AML-193 (cell line): ENCODE data around the gene SYN1.
"Not testable (repeated sequence)": the region's sequence is repeated elsewhere in the genome, so short reads cannot be mapped to it uniquely, and the experiment has no call there.

Experiments used
- DNase-seq, 2 experiments: peaks; one replicate each; lab custom pipeline; 2025; lab: John Stamatoyannopoulos, UW

Gene SYN1

DNA sequence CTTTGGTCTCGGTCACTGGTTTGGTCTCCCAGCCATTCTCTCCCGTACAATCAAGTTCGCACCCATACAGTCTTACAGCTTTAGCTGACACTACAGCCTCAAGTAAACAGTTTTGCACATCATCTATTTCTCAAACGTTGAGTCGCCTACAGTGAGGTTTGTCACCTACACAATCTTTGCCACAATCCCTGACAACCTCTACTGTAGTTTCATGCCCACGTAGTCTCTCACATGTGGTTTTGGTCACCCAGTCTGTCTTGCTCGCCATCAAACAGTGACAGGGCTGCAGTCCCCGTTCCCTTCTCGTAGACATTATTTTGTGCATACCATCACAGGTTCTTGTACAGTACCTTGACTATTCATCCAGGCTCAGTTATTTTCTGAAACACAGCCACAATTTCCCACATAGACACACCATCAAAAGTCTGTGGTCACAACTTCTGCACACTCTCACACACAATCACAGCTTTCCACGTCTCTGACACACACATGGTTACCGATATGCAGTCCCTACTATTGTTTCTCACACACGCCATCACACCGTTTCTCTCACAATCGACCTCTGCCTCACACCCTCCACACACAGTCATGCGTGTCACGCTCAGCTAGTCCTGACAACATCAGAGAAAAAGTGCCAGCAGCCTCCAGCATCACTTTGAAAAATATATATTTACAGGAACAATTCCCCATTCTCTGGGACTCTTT is 15.4 kb upstream of the SYN1 start:
- DNase-seq: no peak

DNA sequence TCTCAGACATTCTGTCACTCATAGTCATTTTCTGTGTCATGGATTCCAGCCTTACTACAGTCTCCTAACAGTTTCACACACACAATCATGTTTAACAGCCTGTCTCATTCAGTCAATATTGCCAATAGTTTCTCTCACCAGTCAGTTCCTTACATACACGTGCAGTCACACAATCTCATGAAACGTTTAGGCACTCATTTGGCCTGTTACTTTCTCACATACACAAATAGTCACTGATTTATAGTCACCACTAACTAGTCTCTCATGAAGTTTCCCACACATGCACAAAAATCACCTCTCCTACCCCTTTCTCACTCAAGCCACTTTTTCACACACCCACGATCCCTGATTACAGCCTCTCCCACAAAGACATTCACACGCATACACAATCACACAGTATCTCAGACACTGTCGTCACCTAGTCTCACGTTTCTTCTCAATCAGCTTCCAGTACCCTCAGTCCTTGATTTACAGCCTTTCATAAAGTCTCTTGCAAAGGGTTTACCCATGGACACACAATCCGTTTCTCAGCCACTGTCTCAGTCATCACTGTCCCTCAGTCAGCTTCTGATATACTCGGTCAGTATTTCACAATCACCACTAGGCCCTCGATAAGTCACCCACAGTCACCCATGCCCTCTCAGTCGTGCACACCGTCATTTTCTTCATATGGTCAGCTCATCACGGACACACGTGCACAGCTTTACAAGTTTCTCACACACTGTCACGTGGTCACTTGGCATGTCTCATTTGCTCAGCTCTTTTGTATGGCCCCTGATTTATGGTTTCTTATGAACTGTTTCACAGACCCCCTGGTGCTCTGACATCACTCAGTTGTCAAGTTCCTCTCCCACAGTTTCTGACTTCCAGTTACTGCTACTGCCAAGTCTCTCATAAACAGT is 14.3 kb upstream of the SYN1 start:
- DNase-seq: no peak

DNA sequence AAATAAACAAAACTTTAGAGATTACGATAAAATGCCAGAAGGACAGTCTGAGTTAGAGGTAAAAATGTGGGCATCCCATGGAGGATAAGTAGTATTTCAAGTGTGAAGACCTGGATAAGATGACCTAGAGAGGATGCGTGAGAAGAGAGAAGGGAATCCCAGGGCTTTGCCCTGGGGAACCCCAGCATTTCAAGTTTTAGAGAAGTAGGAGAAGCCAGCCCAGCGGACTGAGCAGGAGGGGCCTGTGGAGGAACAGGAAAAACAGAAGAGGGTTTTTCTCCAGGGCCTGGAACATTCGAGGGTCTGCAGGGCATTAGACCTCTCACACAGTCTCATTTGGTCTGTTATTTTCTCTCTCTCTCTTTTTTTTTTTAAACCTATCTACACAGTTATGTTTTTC is 13.0 kb upstream of the SYN1 start:
- no peak for DNase-seq

DNA sequence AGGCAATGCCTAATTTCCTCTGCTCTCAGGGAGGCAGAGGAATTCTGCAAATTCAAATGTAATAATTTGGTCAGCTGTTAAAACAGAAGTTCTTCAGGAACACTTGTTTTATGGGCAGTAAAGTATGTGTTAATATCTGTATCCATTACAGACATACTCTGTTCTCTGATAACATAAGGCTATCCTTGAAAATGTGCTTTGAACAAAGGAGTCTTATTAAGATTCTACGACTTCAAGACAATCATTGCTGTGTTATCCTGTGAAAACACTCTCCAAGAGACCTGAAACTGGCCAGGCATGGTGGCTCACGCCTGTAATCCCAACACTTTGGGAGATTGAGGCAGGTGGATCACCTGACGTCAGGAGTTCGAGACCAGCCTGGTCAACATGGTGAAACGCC is 12.0 kb upstream of the SYN1 start:
- DNase-seq: no peak

DNA sequence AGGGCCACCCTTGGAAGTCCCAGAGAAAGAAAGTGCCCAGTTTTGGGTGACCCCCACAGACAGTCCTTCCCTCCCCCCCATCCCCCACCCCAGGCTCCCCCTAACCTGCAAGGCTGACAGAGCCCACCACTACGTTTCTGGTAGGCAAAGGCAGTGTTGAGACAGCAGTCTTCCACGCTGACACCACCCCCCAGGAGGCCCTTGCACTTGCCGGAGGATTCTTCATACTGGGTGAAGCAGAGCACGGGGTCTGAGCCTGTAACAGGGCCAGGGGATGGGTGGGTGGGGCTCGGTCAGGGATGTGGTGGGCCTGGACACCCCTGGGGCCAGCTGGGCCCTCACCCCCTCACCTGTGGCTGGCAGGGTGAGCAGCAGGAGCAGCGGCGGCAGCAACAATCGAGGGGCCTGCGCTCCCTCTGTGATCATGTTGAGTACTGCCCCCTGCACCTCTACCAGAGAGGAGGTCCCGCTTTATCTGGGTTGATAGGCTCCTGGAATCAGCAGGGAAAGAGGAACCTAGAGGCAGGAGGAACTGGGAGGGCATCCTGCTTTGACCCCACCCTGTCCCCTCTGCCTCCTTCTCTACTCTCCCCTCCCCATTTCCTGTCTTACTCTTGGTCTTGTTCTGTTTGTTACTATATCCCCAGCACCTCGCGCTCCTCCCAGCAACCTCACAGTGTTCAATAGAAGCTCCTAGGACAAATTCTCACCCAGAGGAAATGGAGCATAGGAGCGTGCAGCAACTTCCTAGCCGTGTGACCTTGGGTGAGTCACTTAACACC is 10.0 kb upstream of the SYN1 start, which contains the start of gene CFP:
TSS of gene CFP (minus strand) at position 512 of the 782 bp plus-strand sequence. CDS start at position 426, 86 bp downstream.
- peak; percentile 33 to 35 for DNase-seq

DNA sequence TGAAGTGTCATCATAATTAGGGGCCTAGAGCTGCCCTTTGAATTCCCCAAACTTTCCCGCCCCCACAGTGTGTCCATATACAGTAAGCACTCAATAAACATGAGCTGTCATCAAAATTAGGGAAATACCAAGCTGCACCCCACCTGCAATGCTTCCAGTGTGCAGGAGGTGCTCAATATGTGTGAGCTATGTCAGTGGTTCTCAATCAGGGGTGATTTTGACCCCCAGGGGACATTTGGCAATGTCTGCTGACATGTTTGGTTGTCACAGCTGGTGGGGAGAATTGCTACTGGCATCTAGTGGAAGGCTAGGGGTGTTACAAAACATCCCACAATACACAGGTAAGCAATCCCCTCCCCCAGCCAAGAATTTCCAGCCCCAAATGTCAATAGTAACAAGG is 9.3 kb upstream of the SYN1 start:
- no peak for DNase-seq

DNA sequence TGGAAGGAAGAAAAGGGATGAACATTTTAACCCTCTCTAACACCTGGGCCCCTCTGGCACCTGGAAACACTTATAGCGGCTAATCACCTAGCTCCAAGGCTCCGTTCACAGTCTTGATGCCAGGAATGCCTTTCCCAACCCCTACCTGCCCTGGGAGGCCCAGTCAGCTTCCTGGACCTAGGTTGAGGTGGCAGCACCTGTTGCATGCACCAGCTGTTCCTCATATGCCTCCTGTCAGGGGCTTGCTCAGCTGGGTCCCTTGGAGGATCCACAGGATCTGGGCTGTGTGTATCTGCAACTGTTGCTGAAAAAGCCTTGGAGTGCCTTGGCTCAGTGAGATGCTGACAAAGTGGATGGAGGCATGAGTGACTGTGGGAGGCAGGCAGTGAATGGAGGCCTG is 5.7 kb upstream of the SYN1 start:
- no peak for DNase-seq

DNA sequence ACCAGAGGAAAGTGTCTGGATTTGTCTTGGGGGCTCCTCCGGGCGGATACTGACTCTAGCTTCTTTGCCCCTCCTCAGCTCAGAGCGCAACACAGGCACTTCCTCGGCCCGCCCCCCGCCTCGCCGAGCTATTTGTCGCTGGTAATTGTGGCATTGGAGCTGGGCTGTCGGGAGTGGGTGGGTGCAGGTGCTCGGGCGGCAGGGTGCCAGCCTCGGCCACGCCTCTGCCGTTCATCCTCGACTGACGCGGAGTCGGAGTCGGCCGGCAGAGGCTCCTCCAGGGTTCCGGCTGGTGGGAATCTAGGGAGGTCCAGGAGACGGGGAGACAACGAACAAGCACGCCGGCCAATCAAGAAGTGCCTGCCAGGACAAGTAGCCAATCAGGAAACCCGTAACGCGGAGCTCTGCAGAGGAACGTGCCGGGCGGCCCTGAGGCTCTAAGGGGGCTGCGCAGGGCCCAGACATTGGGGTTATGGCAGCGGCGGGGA is 3.9 kb upstream of the SYN1 start:
- peak in 1 of 2 experiments; percentile 15 for DNase-seq

DNA sequence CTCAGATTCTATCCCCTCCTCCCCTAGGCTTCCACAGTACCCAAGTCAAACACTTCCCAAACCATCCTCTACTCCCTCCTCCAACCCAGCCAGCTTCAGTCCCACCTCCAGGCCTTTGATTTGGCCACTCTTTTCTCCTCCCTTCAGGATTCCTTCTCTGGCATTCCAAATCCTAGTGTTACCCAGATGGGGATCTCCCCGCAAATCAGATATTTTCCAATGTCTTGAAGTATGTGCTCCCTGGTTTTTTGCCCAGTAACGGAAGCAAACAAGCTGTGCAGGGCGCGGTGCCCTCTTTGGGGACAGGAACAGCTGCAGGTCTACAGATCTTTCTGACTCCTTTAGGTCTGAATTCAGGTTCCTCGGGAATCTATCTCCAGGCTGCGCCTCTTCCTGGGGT is 2.2 kb upstream of the SYN1 start:
- no peak for DNase-seq

DNA sequence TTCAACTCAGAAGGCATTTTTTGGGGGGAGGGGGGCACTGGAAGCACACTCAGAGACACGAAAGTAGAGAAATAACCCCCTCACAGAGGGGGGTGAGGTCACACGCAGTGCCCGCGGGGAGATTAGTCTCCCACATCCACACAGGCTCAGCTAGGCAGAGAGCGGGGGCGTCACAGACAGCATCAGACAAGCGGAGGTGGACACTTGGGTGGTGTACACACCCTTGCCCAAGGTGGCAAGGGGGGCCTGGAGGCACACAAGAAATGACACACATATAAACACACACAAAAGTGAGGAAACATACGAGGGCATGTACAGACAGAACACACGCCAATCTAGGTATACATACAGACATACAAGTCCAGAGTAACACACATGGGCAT is 637 bp upstream of the SYN1 start:
- DNase-seq: no peak

DNA sequence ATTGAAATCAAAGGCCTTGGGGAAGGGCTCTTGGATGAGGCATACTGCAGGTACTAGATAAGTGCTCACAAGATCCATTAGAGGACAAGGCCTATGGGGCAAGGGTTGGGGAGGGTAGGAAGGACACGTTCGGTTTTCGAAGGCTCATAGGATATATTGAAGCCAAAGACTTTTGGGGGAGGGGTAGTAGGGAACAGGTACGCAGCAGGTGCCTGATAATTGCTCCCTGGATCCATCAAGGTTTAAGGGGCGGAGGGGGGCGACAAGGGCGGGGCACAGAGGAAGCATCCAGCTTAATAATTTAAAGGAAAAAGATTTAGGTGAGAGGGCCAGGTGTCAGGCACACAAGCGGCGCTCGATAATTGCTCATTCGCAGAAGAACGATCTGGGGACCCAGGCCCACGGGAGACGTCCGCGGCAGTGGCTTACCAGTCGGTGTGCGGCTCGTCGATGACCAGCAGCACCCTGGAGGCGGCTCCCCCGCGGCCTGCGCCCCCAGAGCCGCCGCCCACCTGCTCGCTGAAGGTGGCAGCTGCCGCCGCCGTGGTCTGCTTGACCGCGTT is 653 bp downstream of the SYN1 start:
- no peak for DNase-seq

DNA sequence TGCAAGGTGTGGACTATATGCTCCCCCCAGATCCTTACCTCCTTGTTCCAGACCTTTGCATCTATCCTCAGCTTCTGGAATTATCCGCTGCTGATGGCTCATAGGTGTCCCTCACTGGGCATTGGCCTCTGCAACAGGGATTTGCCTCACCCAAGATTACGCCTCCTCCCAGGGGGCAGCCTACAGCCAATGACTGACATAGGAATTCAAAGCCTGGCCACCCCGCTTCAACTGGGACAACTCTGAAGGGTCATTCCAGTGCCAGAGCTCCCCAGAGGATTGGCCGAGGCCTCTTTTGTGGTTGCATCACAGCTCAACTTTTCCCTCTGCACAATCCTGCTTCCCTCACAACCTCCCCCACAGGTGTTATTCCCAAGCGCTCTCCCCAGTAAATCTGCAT is 5.0 kb downstream of the SYN1 start:
- no peak for DNase-seq

DNA sequence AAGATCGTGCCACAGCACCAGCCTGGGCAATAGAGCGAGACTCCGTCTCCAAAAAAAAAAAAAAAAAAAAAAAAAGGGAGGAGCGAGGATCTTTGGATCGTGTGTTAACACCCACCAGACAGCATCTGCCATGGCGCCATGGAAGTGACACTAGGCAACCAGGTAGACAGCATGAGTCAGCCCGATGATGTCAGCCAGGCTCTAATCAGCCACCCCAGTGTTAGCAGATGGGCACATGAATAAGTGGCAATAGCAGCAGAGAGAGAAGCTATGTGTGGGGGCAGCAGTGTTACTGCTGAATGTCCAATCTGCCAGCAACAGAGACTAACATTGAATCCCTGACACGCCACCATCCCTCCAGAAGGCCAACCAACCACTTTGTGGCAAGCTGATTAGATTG is 6.6 kb downstream of the SYN1 start:
- DNase-seq: no peak

DNA sequence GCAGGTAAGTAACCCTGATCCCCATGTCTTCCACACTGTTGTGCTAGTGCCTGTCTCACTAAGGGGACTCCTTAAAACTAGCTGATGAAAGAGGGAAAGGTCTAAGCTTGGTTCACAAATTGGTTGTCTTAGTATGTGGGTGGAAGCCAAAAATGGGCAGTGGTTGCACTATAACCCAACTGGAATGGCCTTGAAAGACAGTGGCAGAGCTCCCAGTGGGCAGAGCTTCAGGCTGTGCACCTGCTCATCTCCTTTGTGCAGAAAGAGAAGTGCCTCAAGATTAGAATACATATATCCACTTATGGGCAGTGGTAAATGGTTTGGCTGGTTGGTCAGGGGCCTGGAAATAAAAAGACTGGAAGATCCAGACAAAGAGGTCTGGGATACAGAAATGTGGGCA is 7.2 kb downstream of the SYN1 start:
- no peak for DNase-seq

DNA sequence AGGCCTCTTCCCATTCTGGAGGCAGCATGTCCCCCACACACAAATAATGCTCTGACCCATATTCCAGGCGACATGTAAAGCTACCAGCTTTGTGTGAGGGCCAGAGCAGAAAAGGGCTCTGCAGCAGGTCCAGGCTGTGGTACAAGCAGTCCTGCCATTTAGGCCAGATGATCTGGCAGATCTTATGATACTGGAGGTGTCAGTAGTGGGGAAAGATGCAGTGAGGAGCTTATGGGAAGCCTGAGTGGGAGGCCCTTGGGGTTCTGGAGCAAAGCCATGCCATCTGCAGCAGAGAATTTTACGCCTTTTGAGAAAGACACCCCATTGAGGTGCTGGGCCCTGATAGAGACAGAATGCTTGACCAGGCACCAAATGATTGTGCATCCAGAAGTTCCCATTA is 7.7 kb downstream of the SYN1 start:
- no peak for DNase-seq

DNA sequence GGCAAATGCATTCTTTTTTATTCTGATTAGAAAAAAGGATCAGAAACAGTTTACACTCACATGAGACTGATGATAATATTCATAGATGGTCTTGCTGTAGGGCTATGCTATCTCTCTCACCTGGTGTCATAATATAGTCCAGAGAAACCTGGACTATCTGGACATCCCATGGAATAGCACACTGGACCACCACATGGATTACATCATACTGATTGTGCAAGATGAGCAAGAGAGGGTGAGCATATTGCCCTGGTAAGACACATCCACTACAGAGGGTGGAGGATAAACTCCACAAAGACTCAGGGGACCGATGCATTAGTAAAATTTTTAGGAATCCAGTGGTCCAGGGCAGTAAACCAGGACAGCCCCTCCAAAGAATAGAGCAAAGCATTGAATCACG is 8.2 kb downstream of the SYN1 start:
- no peak for DNase-seq

DNA sequence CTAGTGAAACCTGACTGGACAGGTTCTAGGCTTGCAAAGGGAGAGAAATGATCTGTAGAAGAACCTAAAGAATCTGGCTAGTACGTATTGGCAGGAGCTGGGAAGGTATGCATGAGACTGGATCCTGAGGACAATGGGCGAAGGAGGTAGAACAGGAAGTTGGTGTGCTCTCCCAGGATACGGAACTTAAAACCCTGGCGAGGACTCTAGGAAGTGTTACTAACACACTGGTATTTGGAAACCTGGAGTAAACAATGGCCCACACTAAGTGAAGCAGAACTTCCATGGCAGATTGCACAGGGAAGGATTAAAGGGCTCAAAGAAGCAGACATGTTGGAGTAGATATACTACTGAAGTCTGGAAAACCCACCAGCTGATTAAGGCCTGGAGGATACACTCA is 9.1 kb downstream of the SYN1 start:
- DNase-seq: no peak

DNA sequence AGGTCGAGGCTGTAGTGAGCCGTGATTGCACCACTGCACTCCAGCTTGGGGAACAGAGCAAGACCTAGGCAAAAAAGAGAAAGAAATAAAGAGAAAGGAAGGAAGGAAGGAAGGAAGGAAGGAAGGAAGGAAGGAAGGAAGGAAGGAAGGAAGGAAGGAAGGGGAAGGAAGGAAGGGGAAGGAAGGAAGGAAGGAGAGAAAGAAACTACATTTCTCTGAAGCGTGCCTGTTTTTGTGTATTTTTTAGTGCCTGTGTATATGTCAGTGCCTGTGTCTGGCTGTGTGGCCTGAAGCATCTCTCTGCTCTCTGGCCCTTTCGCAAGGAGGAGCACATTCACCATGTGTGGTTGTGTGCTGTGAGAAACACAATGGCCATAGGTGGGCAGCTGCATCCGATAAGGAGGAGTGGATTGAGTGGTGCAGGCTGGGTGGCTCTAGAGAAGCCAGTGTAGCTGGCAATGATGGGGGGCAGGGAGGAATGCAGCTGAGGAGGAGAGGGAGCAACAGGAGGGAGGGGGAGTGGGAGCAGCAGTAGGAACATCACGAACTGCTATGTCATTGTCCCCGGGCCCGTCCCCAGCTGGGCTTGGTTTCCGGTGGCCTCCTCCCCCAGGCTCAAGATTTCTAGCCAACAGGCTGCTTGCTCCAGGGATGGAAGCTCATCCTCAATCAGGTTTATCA is 11.4 kb downstream of the SYN1 start:
- DNase-seq: no peak

DNA sequence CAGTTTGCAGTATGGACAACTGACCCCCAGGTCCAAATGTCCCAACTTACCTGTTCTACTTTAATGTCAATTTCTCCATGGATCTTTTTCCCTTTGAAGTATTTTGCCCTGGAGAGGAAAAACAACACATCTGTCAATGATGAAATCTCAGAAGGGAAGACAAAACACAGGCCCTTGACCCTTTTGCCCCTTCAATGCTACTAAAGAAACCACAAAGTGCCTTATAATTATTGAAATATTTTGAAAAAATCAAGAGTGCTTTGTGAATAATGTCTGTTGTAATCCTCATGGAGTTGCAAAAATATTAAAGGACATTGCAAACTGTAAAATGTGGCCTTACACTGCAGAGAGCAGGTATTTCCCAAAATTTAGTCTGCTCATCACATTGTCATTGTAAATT is 12.6 kb downstream of the SYN1 start:
- no peak for DNase-seq

DNA sequence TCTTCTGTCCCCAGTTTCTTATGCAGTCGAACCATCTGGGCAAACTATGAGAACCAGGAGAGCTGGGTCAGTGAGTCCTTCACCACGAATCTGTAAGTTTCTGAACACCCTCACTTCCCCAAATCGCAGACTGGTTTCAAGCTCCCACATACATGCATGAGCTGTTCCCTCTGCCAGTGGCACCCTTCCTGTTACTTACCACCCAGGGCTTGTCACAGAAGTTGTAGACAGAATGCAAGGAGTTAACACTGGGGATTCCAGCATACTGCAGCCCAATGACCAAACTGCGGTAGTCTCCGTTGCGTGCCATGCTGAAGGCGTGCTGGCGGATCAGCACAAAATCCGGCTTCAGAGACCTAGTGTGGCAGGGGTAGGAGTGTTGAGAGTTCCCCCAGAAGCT is 14.6 kb downstream of the SYN1 start:
- DNase-seq: no peak

DNA sequence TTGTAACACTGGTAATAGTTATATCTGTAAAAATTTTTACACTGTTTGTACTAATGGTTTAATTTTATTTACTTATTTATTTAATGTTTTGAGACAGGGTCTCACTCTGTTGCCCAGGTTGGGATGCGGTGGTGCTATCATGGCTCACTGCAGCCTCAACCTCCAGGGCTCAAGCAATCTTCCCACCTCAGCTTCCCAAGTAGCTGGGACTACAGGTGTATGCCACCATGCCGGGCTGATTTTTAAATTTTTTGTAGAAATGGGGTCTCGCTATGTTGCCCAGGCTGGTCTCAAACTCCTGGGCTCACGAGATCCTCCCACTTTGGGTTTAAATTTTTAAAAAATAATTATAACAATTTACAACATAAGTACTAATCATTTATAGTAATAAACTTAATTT is 16.5 kb downstream of the SYN1 start:
- DNase-seq: not testable (repeated sequence)

DNA sequence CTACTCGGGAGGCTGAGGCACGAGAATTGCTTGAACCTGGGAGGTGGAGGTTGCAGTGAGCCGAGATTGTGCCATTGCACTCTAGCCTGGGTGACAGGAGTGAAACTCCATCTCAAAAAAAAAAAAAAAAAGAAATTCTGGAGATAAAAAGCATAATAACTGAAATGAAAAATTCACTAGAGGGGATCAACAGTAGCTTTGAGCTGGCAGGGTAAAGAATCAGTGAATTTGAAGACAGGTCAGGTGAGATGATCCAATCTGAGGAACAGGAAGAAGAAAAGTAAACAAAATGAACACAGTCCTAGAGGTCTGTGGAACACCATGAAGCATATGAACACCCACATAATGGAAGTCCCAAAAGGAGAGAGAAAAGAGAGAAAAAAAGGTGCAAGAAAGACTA is 22.4 kb downstream of the SYN1 start:
- DNase-seq: no peak
